HG02884 (cell line): ENCODE data around the gene FADS6.
"Not testable (repeated sequence)": the region's sequence is repeated elsewhere in the genome, so short reads cannot be mapped to it uniquely, and the experiment has no call there.

Source experiments
- ATAC-seq: cut with Tn5 transposase; IDR thresholded peaks from one replicate; pipeline ENCODE4 v1.9.1; 2021; ENCODE audit warnings: mild to moderate bottlenecking, moderate library complexity; ENCODE audit not compliant: unreplicated experiment

Gene FADS6

DNA sequence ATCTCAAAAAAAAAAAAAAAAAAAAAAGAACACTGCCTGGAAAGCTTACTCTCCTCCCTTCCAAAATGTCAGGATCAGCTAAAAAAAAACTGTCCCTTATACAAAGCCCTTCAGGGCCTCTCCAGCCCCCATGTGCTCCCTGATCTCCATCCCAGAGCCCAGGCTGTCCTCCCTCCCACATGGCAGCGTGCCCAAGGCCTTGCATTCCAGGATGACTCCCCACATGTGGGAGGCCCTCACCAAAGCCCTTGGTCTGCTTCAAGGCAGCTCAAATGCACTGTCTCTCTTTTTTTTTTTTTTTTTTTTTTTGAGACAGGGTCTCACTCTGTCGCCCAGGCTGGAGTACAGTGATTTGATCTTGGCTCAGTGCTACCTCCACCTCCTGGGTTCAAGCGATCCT, 22.9 kb downstream of the FADS6 start:
- ATAC-seq = no peak

DNA sequence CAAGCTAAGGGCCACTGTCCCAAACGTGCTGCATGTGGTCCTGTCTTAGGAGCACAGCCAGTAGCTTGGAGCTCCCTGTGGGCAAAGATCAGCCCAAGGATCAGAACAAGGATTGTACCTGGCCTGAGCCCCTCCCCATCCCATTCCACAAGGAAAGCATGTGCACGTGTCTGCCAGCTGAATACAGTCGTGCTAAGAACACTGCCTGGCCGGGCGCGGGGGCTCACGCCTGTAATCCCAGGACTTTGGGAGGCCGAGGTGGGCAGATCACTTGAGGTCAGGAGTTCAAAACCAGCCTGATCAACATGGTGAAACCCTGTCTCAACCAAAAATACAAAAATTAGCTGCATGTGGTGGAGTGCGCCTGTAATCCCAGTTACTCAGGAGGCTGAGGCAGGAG, 23.4 kb downstream of the FADS6 start:
- not testable (repeated sequence) for ATAC-seq

DNA sequence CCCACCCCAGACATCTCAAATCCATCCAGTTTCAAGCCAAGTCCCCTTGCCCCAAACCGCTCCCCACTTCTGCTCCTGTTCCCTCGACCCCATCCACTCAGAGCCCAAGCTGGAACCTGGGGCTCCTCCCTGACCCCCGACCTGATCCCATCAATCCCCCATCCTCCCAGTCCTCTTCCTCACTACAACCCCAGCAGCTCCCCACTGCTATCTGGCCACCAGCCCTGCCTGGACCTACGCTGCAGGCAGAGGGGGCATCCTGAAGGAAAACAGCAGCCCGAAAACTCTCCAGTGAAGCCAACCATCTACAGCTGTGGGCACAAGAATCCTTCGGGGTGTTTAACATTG, 24.6 kb downstream of the FADS6 start:
- no peak for ATAC-seq

DNA sequence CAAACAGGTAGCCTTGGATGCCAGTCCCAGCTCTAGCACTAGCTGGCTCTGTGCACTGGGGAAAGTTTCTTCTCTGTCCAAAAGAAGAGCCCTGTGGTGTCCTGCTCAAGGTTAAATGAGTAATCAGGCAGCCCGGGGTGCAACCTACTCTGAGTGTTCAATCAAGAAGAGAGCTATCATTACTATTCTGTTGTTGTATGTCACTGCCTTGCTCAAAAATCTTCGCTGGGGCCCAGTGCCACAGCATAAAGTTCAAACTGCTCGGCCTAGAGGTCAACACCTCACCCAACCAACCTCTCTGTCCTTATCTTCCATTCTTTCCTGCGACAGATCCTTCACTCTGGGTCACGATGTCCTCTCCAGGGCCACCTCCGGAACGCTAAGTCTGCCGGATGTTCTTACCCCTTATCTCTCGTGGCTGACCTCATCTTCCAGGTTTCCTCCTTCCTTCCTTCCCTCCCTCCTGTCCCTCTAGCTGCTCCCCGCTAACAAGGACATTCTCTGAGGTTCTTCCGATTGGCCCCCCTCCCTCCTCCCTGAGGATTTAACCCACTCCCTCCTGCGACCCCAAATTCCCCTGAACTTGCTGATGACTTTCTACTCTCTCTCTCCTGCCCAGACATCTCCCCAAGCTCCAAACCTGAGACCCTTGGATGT, 25.1 kb downstream of the FADS6 start:
- ATAC-seq = no peak

DNA sequence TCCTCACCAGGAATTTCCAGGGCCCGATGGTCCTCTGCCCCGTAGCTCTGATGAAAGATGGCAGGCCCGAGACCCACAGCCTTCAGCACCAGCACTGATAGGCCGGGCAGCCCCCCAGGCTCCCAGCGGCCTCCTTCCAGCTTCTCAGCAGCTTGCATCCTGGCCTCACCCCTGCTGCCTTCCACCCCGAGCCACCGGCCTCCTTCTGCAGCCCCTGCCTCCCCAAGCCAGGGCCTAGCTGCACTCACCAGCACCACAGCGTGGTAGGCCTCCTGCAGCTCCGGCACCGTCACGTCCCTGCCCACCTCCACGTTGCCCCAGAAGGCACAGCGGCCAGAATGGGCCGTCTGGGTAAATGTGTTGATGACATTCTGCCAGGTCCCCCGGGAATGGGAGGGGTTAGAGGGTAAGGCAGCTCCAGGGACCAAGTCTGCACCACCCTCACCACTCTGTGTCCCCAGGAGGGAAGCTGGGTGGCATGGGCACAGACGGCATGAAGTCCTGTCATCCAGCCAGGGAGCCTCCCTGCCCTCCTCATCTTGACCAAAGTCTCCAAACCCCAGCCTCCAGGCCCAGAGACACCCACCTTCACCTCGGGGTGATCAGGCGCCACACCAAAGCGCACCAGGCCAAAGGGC, 27.1 kb downstream of the FADS6 start:
- no peak for ATAC-seq

DNA sequence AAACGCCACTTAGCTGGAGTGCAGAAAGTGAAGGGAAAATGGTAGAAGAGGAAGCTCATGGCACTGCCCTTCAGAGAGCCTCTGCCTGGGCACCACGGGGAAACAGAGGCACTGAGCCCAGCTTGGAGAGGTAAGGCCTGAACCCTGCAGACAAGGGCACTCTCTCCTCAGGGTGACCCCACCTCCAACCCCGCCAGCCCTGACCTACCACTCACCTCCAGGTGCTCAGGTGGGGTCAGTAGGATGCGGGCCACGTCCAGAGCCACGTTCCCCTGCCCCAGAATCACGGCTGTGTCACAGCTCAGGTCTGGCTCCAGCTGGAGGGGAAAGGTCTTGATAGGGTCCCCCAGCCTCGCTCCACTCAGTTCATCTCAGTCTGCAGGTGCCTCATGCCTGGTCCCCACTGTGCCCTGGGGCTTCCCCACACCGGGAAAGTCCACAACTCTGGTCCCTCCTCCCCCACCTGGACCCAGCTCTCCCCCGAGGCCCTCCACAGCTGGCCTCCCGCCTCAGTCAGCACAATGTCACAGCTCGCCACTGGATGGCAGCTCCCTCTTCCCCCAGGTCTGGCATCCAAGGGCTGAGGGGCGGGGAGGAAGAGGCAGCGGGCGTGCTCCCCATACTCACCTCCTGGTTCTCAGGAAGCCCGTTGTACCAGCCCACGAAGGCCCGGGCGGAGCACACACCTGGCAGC, 27.8 kb downstream of the FADS6 start:
- ATAC-seq = no peak

DNA sequence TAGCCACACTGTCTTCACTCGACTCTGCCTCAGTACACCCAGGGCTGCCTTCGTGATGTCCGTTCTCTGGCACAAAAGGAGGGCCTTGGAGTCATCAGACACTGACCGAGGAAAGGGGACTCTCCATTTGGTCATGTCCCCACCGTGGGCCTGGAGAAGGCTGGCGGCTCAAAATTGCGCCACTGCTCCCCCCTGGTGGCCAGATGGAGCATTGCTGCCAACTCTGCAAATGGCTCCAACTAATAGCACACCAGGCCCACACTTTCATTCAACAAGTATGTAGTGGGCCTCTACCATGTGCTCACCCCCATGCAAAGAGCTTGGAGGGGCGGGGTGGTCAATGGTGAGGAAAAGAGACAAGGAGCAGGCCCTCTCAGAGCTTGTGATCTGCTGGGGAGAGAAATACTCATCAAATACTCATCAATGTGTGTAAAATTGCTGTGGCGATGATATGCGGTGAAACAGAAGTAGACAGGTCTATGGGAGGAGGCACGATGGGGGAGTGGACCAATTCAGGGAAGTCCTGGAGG, 28.5 kb downstream of the FADS6 start:
- ATAC-seq = no peak

DNA sequence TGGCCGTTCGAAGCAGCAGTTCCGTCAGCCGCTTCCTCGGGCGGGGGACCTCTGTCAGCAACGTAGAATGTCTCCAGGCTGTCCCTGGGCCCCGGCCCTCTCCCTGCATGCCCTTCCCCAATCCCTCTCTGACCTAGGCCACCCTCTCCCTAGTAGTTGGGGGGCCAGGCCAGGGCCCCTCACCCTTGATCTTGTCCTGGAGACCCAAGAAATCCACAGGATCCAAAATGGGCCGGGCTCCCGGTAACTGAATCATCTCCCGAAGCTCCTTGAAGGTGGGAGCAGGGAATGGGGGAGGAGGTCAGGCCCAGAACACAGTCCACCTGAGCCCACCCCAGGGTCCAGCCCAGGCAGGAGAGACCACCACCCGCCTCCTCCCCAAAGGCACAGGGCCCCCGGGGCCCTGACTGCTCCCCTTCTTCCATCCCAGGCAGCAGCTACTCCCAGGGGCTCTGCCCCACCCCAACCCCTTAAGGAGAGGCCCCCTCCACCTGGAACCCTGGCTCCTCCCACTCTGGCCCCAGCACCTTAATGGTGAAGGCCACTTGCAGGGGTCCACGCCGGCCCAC, 29.1 kb downstream of the FADS6 start:
- no peak for ATAC-seq

DNA sequence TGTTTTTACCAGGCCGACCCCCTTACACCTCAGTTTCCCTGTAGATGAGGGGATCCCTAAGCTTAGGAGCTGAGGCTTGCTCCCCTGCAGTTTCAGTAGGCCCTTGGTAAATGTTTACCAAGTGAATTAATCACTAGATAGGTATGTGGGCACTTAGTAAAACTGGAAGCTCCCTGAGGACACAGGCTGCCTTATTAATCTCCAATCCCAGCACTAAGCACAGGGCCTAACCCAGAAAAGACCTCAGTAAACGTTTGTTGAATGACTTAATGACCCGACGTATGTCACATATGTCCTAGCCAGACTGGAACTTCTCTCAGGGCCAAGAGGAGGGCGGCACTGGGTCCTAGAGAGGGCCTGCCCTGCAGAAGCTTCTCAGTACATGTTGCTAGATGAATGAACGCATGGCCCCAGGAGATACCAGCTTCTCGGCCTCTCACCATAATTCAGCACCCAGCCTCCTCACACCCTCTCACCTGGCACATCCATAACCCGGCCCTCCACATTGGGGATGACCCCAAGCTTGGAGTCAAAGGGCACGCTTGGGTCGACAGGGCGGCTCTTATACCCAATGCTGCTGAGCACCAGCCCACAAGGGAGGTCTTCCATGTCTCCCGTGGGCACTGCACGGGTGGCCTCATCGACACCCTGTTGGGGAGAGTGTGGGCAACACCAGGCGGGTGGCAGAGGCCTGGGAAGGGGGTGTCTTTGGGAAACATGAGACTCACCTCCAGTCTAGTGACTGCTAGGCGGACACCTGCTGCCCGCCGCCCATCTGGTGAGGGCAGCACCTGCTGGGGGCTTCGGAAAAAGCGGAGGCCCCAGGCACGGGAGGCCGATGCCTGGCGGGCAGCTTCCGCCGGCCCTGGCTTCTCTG, 29.8 kb downstream of the FADS6 start:
- no peak for ATAC-seq

DNA sequence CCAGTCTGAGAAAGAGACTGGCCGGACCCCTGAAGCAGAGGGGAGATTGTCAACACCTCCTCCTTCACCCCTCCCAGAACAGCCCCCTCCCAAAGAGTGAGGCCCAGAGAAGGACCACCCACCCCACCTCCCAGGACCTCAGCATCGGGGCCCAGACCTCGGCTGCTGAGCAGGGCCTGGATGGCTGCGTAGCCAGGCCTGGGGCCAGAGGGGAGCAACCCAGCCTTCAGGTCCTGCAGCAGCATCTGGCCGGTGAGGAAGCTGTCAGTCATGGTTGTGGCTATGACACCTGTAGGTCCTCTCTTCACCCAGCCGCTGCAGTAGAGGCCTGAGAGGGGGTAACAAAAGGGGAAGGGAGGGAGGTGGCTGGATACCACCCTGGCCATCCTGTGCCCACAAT, 30.5 kb downstream of the FADS6 start:
- ATAC-seq = no peak

DNA sequence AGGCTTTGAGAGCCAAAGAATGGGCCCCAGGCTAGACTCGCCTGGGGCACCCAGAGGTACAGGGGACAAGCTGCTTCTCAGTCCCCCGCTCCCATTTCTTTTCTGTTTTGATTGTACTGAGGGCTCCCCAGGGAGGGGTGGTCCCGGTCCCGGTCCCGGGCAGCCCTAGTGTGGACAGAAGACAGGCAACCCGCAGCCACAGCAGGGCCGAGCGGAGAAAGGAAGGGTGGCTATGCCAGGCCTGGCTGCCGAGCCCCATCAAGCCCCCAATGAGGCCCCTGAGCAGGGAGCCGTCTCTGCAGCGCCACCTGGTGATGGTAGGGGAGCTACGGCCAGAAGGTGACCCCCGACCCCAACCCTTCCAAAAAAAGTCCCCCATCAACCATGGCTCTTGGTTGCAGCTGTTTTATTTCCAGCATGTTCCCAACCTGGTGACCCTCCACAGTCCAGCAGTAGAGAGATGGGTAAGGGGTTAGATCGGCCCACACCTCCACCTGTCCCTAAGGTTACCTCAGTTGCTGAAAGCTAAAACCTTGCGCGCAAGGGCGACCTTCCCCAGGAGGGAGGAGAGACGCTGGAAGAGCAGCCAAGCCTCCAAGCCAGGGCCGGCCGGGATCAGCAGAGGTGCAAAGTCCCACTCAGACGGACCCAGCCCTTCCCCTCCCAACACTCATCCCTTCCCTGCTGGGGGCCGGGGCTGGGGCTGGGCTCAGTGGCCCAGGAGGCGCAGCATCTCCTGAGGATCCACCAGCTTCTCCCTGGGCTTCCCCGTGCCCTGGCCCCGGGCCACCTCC, 31.1 kb downstream of the FADS6 start:
- ATAC-seq = no peak

DNA sequence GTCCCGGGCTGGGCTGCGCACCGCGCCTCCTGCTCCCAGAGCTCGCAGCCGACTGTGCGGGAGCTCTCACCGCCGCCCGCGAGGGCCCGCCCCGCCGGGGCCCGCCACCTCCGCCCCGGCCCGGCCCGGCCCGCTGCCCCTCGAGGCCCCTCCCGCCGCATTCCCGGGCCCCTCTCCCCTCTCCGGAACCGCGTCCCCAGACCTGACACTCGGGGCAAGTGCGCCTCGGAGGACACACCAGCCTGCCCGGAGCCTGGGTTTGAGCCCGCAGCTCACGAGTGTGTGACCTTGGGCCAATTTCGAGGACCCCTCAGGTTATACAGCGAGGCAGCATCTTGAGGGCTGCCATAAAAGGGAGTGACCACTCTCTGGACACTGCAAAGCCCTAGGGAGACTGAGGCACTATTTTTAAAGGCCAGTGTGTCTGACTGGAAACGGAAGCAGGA, 31.7 kb downstream of the FADS6 start:
- no peak for ATAC-seq

DNA sequence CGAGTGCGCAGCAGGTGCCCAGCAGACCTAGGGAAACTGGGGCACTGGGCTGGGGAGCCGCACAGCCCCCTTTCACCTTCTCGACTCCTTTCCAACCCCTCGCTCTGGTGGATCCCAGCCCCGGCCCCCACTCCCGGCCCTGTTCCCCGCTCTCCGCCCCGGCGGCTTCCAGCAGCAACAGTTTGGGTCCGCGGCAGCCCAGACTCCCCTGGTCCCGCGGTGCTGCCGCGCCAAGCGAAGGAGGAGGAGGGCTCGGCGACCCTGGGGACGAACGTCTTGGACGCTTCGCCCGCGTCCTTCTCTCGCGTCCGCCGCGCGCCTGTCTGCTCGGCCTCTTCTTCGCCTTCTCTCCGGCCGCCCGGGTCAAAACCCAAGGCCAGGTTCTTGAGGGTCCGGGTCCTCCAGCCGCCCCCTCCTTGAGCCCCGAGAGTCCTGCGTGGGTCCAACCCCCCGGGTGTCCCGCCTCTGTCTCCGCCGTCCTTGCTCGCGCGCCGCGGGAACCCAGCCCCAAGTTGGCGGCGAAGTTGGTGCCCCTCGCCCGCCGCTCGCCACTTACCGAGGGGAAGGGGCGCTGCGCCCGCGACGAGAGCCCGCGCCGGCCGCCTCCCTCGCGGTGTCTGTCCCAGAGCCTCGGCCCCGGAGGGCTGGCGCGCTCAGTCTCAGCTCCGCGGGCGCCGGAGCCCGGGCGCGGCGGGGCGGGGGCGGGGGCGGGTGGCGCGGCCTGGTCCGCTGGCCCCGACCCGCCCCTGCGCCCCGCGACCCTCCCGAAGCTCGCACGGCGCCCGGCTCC, 32.4 kb downstream of the FADS6 start:
- ATAC-seq = no peak

DNA sequence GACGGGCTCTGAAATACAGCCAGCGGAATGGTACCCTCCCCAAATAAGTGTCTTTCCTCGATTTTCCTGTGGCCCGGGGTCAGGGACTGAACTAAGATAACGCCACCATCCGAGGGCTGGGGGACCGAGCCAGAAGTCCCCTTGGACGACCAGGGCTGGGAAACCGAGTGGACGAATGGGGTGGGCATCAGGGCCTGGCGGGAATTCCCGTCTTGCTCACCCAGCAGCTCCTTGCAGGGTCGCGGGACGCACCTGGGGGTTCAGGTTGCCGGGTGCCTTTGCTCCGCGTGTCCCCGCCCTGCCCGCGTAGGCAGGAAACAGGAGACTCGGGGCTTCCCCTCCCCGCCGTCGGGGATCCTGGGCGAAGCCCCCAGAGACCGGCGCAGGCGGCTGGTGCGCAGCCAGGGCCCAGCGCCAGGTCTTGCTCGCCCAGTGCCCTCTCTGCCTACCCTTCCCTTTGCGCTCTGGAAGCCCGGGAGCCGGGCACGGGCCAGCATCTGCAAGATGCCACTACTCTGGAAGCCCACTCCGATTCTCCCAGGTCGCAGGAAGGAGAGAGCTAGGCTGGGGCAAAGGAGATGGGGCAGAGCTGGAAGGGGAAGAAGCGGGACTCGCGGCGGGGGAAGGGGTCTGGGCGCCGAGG, 33.1 kb downstream of the FADS6 start:
- ATAC-seq = no peak

DNA sequence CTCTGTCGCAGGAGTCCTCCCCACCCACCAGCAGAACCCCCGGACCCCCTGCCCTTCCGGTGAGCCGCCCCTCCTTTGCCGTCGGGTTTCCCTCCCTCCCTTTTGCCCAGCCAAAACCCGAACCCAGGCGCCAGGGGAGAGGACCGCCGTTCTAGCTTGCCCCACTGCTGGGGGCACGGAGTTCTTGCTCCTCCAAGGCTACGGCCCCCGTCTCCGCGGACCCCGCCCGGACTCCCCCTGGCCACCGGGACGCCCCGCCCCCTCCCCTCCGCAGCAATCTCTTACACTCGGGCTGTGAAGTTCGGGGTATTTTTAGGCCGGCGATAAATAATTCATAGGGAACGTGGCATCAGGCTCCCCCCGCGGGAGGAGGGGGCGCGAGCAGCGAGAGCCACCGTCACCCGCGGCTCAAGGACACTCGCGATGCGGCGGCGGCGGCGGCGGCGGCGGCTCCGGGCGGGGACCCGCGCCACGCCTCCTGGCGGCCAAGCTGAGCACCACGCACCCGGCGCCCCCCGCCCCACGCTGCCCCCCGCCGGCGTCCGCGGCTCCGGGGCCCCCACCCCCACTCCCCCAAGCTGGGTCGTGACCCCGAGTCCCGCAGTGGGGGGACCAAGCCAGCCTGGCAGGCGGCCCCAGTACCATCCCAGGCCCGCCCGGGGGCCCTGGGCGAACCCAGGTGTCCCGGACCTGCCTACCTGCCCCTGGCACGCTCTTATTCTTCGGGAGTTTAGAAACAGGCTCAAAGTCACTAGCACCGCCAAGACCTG, 33.8 kb downstream of the FADS6 start, which contains the start of gene GRIN2C:
Gene GRIN2C, minus strand, starts transcription at position 427 of the 770 bp plus-strand sequence. CDS start 4,793 bp downstream, outside the sequence.
- no peak for ATAC-seq

DNA sequence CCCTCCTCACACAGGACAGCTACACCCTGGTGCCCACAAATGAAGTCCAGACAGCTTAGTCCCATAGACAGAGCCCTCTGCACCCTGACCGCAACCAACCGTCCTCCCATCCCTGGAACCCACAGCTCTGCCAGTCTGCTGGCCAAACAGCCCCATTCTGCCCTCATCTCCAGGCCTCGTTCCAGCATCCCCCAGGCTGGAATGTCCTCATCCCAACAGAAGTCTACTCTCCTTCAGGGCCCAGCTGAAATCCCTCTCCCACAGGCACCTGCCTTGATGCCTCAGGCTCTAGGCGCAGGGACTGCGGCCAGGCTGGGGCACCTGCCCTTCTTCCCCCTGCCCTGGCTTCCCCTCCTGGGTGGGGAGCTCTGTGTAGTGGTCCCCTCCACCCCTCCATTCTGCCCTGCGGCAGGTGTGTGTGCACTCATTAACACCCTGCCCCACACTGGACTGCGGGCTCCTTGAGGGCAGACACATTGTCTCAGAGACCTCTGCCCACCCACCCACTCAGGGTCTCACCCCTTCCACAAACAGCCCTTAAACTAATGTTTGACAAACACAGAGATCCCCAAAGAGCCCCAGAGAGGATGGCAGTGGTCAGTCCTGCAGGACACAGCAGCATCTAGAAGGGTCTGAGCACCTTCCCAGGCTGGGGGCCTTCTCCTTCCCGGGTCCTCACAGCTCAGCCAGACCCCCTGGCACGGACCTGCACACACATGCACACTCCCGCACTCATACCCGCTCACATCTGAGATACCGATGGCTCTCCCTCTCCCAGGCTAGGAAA, 34.6 kb downstream of the FADS6 start:
- ATAC-seq = no peak

DNA sequence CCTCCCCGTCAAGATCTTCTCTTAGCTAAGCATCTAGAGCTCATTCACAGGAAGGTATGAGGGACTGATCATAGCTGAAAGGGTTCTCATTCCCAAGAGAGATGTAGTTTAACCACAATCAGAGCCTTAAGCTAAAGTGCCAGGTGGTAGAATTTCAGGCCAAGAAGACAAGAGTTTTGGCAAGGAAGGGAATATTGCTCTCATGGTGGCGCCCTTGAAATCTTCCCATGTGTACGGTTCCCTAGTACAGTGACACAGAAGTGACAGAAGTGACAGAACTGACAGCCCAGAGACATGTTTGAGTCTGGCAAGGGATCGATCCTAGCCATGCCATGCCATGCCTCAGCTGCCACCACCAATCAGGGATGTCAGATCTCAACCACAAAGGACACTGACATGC, 36.2 kb downstream of the FADS6 start:
- no peak for ATAC-seq
